Endothelial cell of umbilical vein (primary cell): ENCODE measurements around the gene CERS5. TPM values are rescaled to one million over a fixed set of nuclear protein-coding genes. Genes with fewer than 3 reads are reported as not detected.

Experiments
- BruUV-seq: library from RNA; stranded (reverse); fragments of 400-500 nt; replicated peaks from 2 replicates; lab custom pipeline; 2021; lab: Mats Ljungman, UMichigan
- CTCF ChIA-PET: fragments of 300-600, 350-600 bp; sonication (Branson Sonifier 250); formaldehyde crosslinking; loops from one replicate; lab custom pipeline; 2021; ENCODE audit warnings: antibody characterized with exemption, inconsistent platforms; lab: Charles Lee
- POLR2A ChIA-PET: fragments of 300-600, 350-600 bp; sonication (Branson Sonifier 250); formaldehyde crosslinking; loops from one replicate; lab custom pipeline; 2021; ENCODE audit warnings: antibody characterized with exemption, inconsistent platforms; lab: Charles Lee
- DNase-seq: peaks from one replicate; pipeline ENCODE4 v3.0.0-alpha.2; 2011; ENCODE audit warnings: low read depth, low spot score
- FAIRE-seq: peaks from 2 replicates; lab custom pipeline; 2011; peaks lifted over from hg19 to GRCh38; lab: Jason Lieb, UNC
- H2AFZ ChIP-seq: 2 replicates; pipeline ENCODE4 v1.6.0; 2012; ENCODE audit warnings: low read depth, low read length, control low read depth, inconsistent platforms
- H3K27ac ChIP-seq: 2 replicates; pipeline ENCODE4 v1.5.1; 2011; ENCODE audit warnings: low read depth, mild to moderate bottlenecking, control low read depth, low read length, moderate library complexity; ENCODE audit not compliant: insufficient read depth
- H3K27me3 ChIP-seq, 2 experiments: 2 replicates each; pipeline versions ENCODE4 v1.6.0 to v1.6.1; 2011; ENCODE audit warnings: low read length in 2 of 2, mixed read lengths in 1 of 2; ENCODE audit not compliant: control insufficient read depth in 2 of 2, insufficient read depth in 2 of 2
- H3K36me3 ChIP-seq, 2 experiments: 2 replicates in 1 of 2; 3 replicates in 1 of 2; pipeline ENCODE4 v1.5.1; 2011; ENCODE audit warnings: low read length in 2 of 2, mild to moderate bottlenecking in 1 of 2, moderate library complexity in 1 of 2; ENCODE audit not compliant: control insufficient read depth in 2 of 2, insufficient read depth in 2 of 2; ENCODE audit errors: extremely low read depth in 1 of 2
- H3K4me1 ChIP-seq: 3 replicates; pipeline ENCODE4 v1.5.1; 2011; ENCODE audit warnings: mild to moderate bottlenecking, low read length; ENCODE audit not compliant: control insufficient read depth, insufficient read depth; ENCODE audit errors: extremely low read depth
- H3K4me2 ChIP-seq: 2 replicates; pipeline ENCODE4 v1.6.1; 2011; ENCODE audit warnings: low read length, control low read depth, mixed read lengths; ENCODE audit not compliant: insufficient read depth
- H3K4me3 ChIP-seq, 3 experiments: fragments of 200-600 bp in 1 of 3; sonication (generic), shearing (Covaris generic) in 1 of 3; replicated peaks in 1 of 3; 2 replicates each; pipeline ENCODE4 v1.5.1; 2011 to 2016; ENCODE audit warnings: control low read depth in 3 of 3, low read length in 3 of 3, mild to moderate bottlenecking in 2 of 3, inconsistent platforms in 1 of 3, low read depth in 1 of 3, moderate library complexity in 1 of 3; ENCODE audit not compliant: insufficient read depth in 1 of 3
- H3K79me2 ChIP-seq: 2 replicates; pipeline ENCODE4 v1.6.0; 2012; ENCODE audit warnings: low read length, inconsistent platforms; ENCODE audit not compliant: control insufficient read depth, insufficient read depth
- H3K9ac ChIP-seq: replicated peaks from 2 replicates; pipeline ENCODE3; 2011; ENCODE audit warnings: low read length, control low read depth; ENCODE audit not compliant: insufficient read depth; ENCODE audit errors: extremely low read depth
- H3K9me1 ChIP-seq: replicated peaks from 3 replicates; pipeline ENCODE4 v1.6.0; 2011; ENCODE audit warnings: mild to moderate bottlenecking, low read length; ENCODE audit not compliant: control insufficient read depth, insufficient read depth; ENCODE audit errors: extremely low read depth
- H3K9me3 ChIP-seq: replicated peaks from 2 replicates; pipeline ENCODE4 v1.5.1; 2012; ENCODE audit warnings: low read length, inconsistent platforms; ENCODE audit not compliant: control insufficient read depth, insufficient read depth
- H4K20me1 ChIP-seq: replicated peaks from 2 replicates; pipeline ENCODE3; 2011; ENCODE audit warnings: mild to moderate bottlenecking, low read length; ENCODE audit not compliant: control insufficient read depth, insufficient read depth; ENCODE audit errors: extremely low read depth
- GATA2 ChIP-seq: IDR thresholded peaks from 2 replicates; pipeline ENCODE4 v1.7.0; 2011; ENCODE audit warnings: low read depth, mild to moderate bottlenecking, moderate library complexity, mixed read lengths, low read length; ENCODE audit not compliant: insufficient read length, insufficient read depth
- dilution Hi-C: fragments of 300-500 bp; cut with MboI; formaldehyde crosslinking; loops from one replicate; pipeline ENCODE4 v1.15.0; 2019; ENCODE audit warnings: low sequenced_read_pairs; ENCODE audit not compliant: extremely low pct_ligation_motif_present
- intact Hi-C: fragments of 100-400 bp; cut with micrococcal nuclease; formaldehyde crosslinking; loops from one replicate; pipeline ENCODE4 v1.10.0; 2022
- polyA plus RNA-seq, 4 experiments: library from polyadenylated mRNA; depleted of rRNA in 3 of 4; stranded (reverse) in 3 of 4; unstranded in 1 of 4; fragments of >200 nt; gene quantifications; 2 replicates each; pipeline versions ENCODE4 v1.2.1 to v1.2.3, GENCODE V29; 2011 to 2012; ENCODE audit warnings: missing spikeins in 1 of 4
- total RNA-seq: library from RNA; stranded (reverse); gene quantifications from 2 replicates; pipeline ENCODE4 v1.2.3, GENCODE V29; 2021
- TF ChIP-seq, protein P1 (sequence below): IDR thresholded peaks from 2 replicates; pipeline ENCODE4 v1.6.1; 2011; ENCODE audit not compliant: insufficient read depth, insufficient read length
- TF ChIP-seq, protein P2 (sequence below), 2 donors: IDR thresholded peaks; 1 replicate in 1 of 2; 2 replicates in 1 of 2; pipeline ENCODE4 v1.5.1; 2011; ENCODE audit warnings: low read length in 2 of 2, mild to moderate bottlenecking in 2 of 2, moderate library complexity in 2 of 2, control low read depth in 1 of 2, inconsistent platforms in 1 of 2, low read depth in 1 of 2; ENCODE audit not compliant: insufficient read depth in 1 of 2; ENCODE audit errors: extremely low read depth in 1 of 2

Gene CERS5
- total and polyA plus RNA-seq, 2 donors (not counting 3 experiments of a cell fraction or from before 2014, with no cell fraction given), result 60.4 to 108 TPM

DNA sequence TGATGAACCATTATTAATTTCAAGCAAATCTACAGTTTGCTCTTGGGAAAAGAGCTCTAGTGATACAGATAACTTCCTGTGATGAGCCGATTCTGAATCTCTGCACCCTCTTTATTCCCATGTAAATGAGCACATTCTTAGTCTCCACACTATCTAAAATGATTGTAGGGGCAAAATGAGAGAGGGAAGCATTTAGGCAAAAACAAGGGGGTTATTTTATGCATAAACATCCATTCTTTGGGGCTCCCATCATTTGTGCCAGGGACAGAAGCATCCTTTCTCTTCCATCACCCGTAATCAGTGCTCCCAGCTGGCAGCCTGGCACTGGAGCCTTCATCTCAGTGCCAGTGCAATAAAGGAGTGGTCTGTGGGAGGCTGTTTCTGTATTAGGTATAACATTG, 65.0 kb downstream of the CERS5 start:
- Histone ChIP-seq H3K4me2 (no peak overlapping the region), H3K27ac (no peak overlapping the region), H3K4me1 (no peaks in the 10 kb centered on the region), H3K27me3 (no peaks in the 10 kb centered on the region), H3K9me3 (no peaks in the 10 kb centered on the region), H3K36me3 (peaks cover 7 to 26% of the 10 kb centered on the region in 2 experiments), H2AFZ (no peak overlapping the region), H3K79me2 (no peaks in the 10 kb centered on the region), H3K4me3 (no peak overlapping the region), H3K9me1 (no peaks in the 10 kb centered on the region), H4K20me1 (no peaks in the 10 kb centered on the region), H3K9ac (no peak overlapping the region)
- FAIRE-seq (no peak), DNase-seq (no peak)
- POLR2A ChIA-PET, result no interaction called here
- TF ChIP-seq, protein P1, sequence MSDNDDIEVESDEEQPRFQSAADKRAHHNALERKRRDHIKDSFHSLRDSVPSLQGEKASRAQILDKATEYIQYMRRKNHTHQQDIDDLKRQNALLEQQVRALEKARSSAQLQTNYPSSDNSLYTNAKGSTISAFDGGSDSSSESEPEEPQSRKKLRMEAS, result no peak
- TF ChIP-seq, protein P2, sequence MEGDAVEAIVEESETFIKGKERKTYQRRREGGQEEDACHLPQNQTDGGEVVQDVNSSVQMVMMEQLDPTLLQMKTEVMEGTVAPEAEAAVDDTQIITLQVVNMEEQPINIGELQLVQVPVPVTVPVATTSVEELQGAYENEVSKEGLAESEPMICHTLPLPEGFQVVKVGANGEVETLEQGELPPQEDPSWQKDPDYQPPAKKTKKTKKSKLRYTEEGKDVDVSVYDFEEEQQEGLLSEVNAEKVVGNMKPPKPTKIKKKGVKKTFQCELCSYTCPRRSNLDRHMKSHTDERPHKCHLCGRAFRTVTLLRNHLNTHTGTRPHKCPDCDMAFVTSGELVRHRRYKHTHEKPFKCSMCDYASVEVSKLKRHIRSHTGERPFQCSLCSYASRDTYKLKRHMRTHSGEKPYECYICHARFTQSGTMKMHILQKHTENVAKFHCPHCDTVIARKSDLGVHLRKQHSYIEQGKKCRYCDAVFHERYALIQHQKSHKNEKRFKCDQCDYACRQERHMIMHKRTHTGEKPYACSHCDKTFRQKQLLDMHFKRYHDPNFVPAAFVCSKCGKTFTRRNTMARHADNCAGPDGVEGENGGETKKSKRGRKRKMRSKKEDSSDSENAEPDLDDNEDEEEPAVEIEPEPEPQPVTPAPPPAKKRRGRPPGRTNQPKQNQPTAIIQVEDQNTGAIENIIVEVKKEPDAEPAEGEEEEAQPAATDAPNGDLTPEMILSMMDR (IDR thresholded peaks at IDR 0.05; ENCODE audit: extremely low read depth in 1 of 2, insufficient read depth in 1 of 2, low read depth in 1 of 2, low read length in 2 of 2), result no peak
- intact Hi-C loops (no loop called here), dilution Hi-C loops (no loop called here)
- no TSS peak for BruUV-seq
- CTCF ChIA-PET, result interaction anchor here (0.8 to 6.4 kb wide), 6 partner anchors 9 to 212 kb away, joined by 3 to 80 read pairs (median 7); partner anchors contain the start of genes COX14 and SMARCD1

DNA sequence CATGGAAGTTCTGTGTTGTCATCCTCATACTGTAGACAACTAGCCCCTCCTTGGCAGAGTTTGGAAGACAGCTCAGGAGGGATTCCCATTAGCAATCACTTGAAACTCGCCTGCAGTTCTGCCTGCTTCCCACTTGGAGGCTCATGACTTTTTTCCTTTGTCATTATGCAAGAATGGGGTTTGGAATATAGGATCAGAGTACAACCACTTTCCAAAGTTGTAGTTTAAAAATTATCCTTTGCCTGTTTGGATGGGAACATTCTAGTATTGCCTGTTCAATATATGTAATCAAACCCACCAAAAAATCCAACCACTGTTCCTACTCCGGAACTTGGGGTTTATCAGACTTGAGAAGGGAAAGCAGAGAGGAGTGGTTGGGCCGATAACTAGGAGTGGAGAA, 65.5 kb downstream of the CERS5 start:
- no peaks in the 10 kb centered on the region for H3K9me1 ChIP-seq
- no peak overlapping the region for H2AFZ ChIP-seq
- intact Hi-C loops, result no loop called here
- H3K9ac ChIP-seq, result no peak overlapping the region
- ChIA-PET POLR2A (interaction anchor here (0.7 kb wide), 1 partner anchor 12 kb away, joined by 5 read pairs; no protein-coding TSS in a partner anchor), CTCF (interaction anchor here (0.6 to 6.4 kb wide), 8 partner anchors 9 to 212 kb away, joined by 3 to 80 read pairs (median 6); partner anchors contain the start of genes COX14 and SMARCD1)
- dilution Hi-C loops, result no loop called here
- H3K4me2 ChIP-seq, result no peak overlapping the region
- DNase-seq (peak; percentile 22), FAIRE-seq (peak; percentile 73)
- no TSS peak for BruUV-seq
- H3K27ac ChIP-seq, result no peak overlapping the region
- no peak for TF ChIP-seq GATA2
- TF ChIP-seq, protein P2 (IDR thresholded peaks at IDR 0.05; ENCODE audit: extremely low read depth in 1 of 2, insufficient read depth in 1 of 2, low read depth in 1 of 2, low read length in 2 of 2), result peak; percentile 19 to 45
- H3K36me3 ChIP-seq, result peaks cover 11 to 30% of the 10 kb centered on the region in 2 experiments
- H3K27me3 ChIP-seq, result no peaks in the 10 kb centered on the region
- H3K79me2 ChIP-seq, result no peaks in the 10 kb centered on the region
- no peak overlapping the region for H3K4me3 ChIP-seq
- no peaks in the 10 kb centered on the region for H3K9me3 ChIP-seq
- H3K4me1 ChIP-seq, result no peaks in the 10 kb centered on the region
- H4K20me1 ChIP-seq, result no peaks in the 10 kb centered on the region
